HepG2 (cell line): ENCODE data around the gene LST1. TPM values are rescaled to one million over a fixed set of nuclear protein-coding genes. Genes with fewer than 3 reads are reported as not detected.

Source experiments
- BCL6 ChIP-seq: IDR thresholded peaks from 2 replicates; pipeline ENCODE4 v1.6.1; 2016; ENCODE audit warnings: missing genetic modification reagents, missing compliant biosample characterization
- BHLHE40 ChIP-seq: IDR thresholded peaks from 2 replicates; pipeline ENCODE4 v1.6.1; 2011; ENCODE audit warnings: low read length, improper control_type of control experiment
- CBX2 ChIP-seq, 2 experiments: fragments of 200-600 bp in 1 of 2; sonication (generic); formaldehyde crosslinking in 1 of 2; IDR thresholded peaks; 2 replicates each; pipeline versions ENCODE4 v1.7.0 to v1.8.1; 2018 to 2022; ENCODE audit warnings: low read depth in 2 of 2, low read length in 1 of 2, mild to moderate bottlenecking in 1 of 2, missing genetic modification reagents in 1 of 2
- CERS6 ChIP-seq: sonication (generic); formaldehyde crosslinking; IDR thresholded peaks from 2 replicates; pipeline ENCODE4 v1.5.0; 2020; ENCODE audit warnings: missing genetic modification reagents
- DZIP1 ChIP-seq: sonication (generic); formaldehyde crosslinking; IDR thresholded peaks from 2 replicates; pipeline ENCODE4 v1.5.0; 2020; ENCODE audit warnings: mild to moderate bottlenecking, missing genetic modification reagents
- HNF4G ChIP-seq, 2 experiments: sonication (generic) in 1 of 2; formaldehyde crosslinking in 1 of 2; IDR thresholded peaks; 2 replicates each; pipeline versions ENCODE4 v1.4.0 to v1.6.1; 2011 to 2020; ENCODE audit warnings: borderline replicate concordance in 2 of 2, low read depth in 2 of 2, mild to moderate bottlenecking in 2 of 2, low read length in 1 of 2, missing genetic modification reagents in 1 of 2, moderate library complexity in 1 of 2
- IRF1 ChIP-seq: sonication (generic); formaldehyde crosslinking; IDR thresholded peaks from 2 replicates; pipeline ENCODE4 v1.4.0; 2020; ENCODE audit warnings: low read depth, mild to moderate bottlenecking, missing genetic modification reagents
- KAT2B ChIP-seq: fragments of 150-350 bp; IDR thresholded peaks from 2 replicates; pipeline ENCODE4 v1.6.1; 2014; ENCODE audit warnings: low read depth, low read length, borderline replicate concordance
- KDM1A ChIP-seq: IDR thresholded peaks from 2 replicates; pipeline ENCODE4 v1.6.1; 2016; ENCODE audit warnings: missing compliant biosample characterization
- MXD1 ChIP-seq: sonication (generic); formaldehyde crosslinking; IDR thresholded peaks from 2 replicates; pipeline ENCODE4 v1.4.0; 2020; ENCODE audit warnings: mild to moderate bottlenecking, missing genetic modification reagents
- MYC ChIP-seq: sonication (generic); formaldehyde crosslinking; IDR thresholded peaks from 2 replicates; pipeline ENCODE4 v1.9.0; 2021; ENCODE audit warnings: missing genetic modification reagents, borderline replicate concordance
- ONECUT2 ChIP-seq: sonication (generic); formaldehyde crosslinking; IDR thresholded peaks from 2 replicates; pipeline ENCODE4 v1.4.0; 2020; ENCODE audit warnings: missing genetic modification reagents
- RFXANK ChIP-seq: IDR thresholded peaks from 2 replicates; pipeline ENCODE4 v1.6.1; 2016
- SIN3A ChIP-seq: IDR thresholded peaks from 2 replicates; pipeline ENCODE4 v1.6.1; 2011; ENCODE audit warnings: low read depth, mild to moderate bottlenecking, control low read depth, low read length, borderline replicate concordance
- TMF1 ChIP-seq: sonication (generic); formaldehyde crosslinking; IDR thresholded peaks from 2 replicates; pipeline ENCODE4 v1.8.1; 2022; ENCODE audit warnings: low read depth, missing genetic modification reagents
- TRIM22 ChIP-seq: fragments of 450-650 bp; IDR thresholded peaks from 2 replicates; pipeline ENCODE4 v1.6.1; 2017
- ZNF280D ChIP-seq: sonication (generic); formaldehyde crosslinking; IDR thresholded peaks from 2 replicates; pipeline ENCODE4 v1.5.1; 2020; ENCODE audit warnings: mild to moderate bottlenecking, missing genetic modification reagents
- ZNF547 ChIP-seq: sonication (generic); formaldehyde crosslinking; IDR thresholded peaks from 2 replicates; pipeline ENCODE4 v1.5.1; 2020; ENCODE audit warnings: mild to moderate bottlenecking, missing genetic modification reagents
- ZSCAN30 ChIP-seq: sonication (generic); formaldehyde crosslinking; IDR thresholded peaks from 2 replicates; pipeline ENCODE4 v1.5.0; 2020; ENCODE audit warnings: mild to moderate bottlenecking, missing genetic modification reagents
- polyA plus RNA-seq, 8 experiments: library from polyadenylated mRNA; depleted of rRNA in 3 of 8; stranded (reverse) in 7 of 8; unstranded in 1 of 8; fragments of >200 nt; fragmentation: Illumina TruSeq in 4 of 8; extraction: Trizol in 4 of 8; gene quantifications; 2 replicates each; pipeline versions ENCODE4 v1.2.1 to v1.2.3, GENCODE V29; 2011 to 2016; ENCODE audit warnings: low read depth in 4 of 8, missing spikeins in 1 of 8, mixed read lengths in 1 of 8; ENCODE audit not compliant: insufficient read depth in 1 of 8
- total RNA-seq, 5 experiments: library from RNA; depleted of rRNA; stranded (reverse); fragments of >200 nt; fragmentation: Illumina TruSeq; extraction: Trizol; gene quantifications; 2 replicates each; pipeline ENCODE4 v1.2.3, GENCODE V29; 2016; ENCODE audit warnings: low read depth in 1 of 5

The LST1 gene
- total and polyA plus RNA-seq, 2 of the 13 experiments (the other 11 are each of a cell fraction or from before 2014, with no cell fraction given), result not detected

GRCh38 chr6:31580807-31581433, 5.2 kb upstream of the LST1 start (continued):
- TF ChIP-seq ZNF280D (CRISPR knock-in tag), result no peak
- TF ChIP-seq ZNF547, result no peak; the same call in 1 of the 2 replicates
- TF ChIP-seq IRF1, result no peak
- no peak for TF ChIP-seq TRIM22
- TF ChIP-seq MXD1 (CRISPR knock-in tag), result peak; percentile 75; the same call in 1 of the 2 replicates
- TF ChIP-seq HNF4G (IDR thresholded peaks at IDR 0.05; ENCODE audit: borderline replicate concordance, low read depth, low read length), result no peak
- peak; percentile 15; the same call in 1 of the 2 replicates for TF ChIP-seq HNF4G (CRISPR knock-in tag; IDR thresholded peaks at IDR 0.05; ENCODE audit: borderline replicate concordance, low read depth)
- no peak for TF ChIP-seq ONECUT2
- 0 out of 2 replicates have a peak, but pooled peaks have one; percentile 10 for TF ChIP-seq RFXANK (CRISPR knock-in tag)
- TF ChIP-seq ZSCAN30 (CRISPR knock-in tag), result no peak
- TF ChIP-seq BCL6, result 0 out of 2 replicates have a peak, but pooled peaks have one; percentile 45
- no peak for TF ChIP-seq TMF1
- TF ChIP-seq MYC (CRISPR knock-in tag), result peak; percentile 76
- no peak for TF ChIP-seq BHLHE40
- TF ChIP-seq CBX2 (IDR thresholded peaks at IDR 0.05; ENCODE audit: low read depth, low read length), result no peak
- peak; percentile 25; the same call in 1 of the 2 replicates for TF ChIP-seq CBX2 (CRISPR knock-in tag; IDR thresholded peaks at IDR 0.05; ENCODE audit: low read depth)
- no peak for TF ChIP-seq CERS6 (CRISPR knock-in tag)
- TF ChIP-seq KDM1A, result no peak
- no peak for TF ChIP-seq DZIP1 (CRISPR knock-in tag)
- no peak for TF ChIP-seq SIN3A
- TF ChIP-seq KAT2B, result no peak
